HEK293T (cell line): ENCODE results near the gene TEDC2.

Source experiments
- ARNT ChIP-seq: fragments of 450-650 bp; IDR thresholded peaks from 2 replicates; pipeline ENCODE4 v1.6.1; 2017; ENCODE audit warnings: mild to moderate bottlenecking
- BHLHE40 ChIP-seq: fragments of 450-650 bp; IDR thresholded peaks from 2 replicates; pipeline ENCODE4 v1.6.1; 2016; ENCODE audit warnings: mild to moderate bottlenecking, moderate library complexity, borderline replicate concordance
- ELF4 ChIP-seq: fragments of 450-650 bp; IDR thresholded peaks from 2 replicates; pipeline ENCODE4 v1.6.1; 2017; ENCODE audit warnings: antibody characterized with exemption
- FOXA1 ChIP-seq: fragments of 450-650 bp; IDR thresholded peaks from 2 replicates; pipeline ENCODE4 v1.6.1; 2016; ENCODE audit warnings: mild to moderate bottlenecking
- FOXK2 ChIP-seq: fragments of 450-650 bp; IDR thresholded peaks from 2 replicates; pipeline ENCODE4 v1.6.1; 2016; ENCODE audit warnings: mild to moderate bottlenecking
- FOXM1 ChIP-seq: fragments of 450-650 bp; IDR thresholded peaks from 2 replicates; pipeline ENCODE4 v1.6.1; 2017; ENCODE audit warnings: mild to moderate bottlenecking, borderline replicate concordance
- NFRKB ChIP-seq: fragments of 450-650 bp; IDR thresholded peaks from 2 replicates; pipeline ENCODE4 v1.6.1; 2016; ENCODE audit warnings: mild to moderate bottlenecking, moderate library complexity
- SP1 ChIP-seq: fragments of 450-650 bp; IDR thresholded peaks from 2 replicates; pipeline ENCODE4 v1.6.1; 2017
- TARDBP ChIP-seq: fragments of 450-650 bp; IDR thresholded peaks from 2 replicates; pipeline ENCODE4 v1.6.1; 2016

GRCh38 chr16:2496223-2497115, 36.6 kb downstream of the TEDC2 start:
- TF ChIP-seq FOXK2: no peak
- TF ChIP-seq TARDBP: no peak
- no peak for TF ChIP-seq SP1
- no peak for TF ChIP-seq FOXM1
- TF ChIP-seq NFRKB: no peak
- TF ChIP-seq ELF4: no peak
- TF ChIP-seq FOXA1: no peak
- TF ChIP-seq BHLHE40: no peak
- TF ChIP-seq ARNT: no peak
